ENCODE results near the gene FOXD4L5.
"Not testable (repeated sequence)": the region's sequence is repeated elsewhere in the genome, so short reads cannot be mapped to it uniquely, and the experiment has no call there.

FOXD4L5 gene

GRCh38 chr9:65285109-65285508 lies at the start of gene FOXD4L5:
Gene FOXD4L5 (minus strand): TSS chr9:65285209. CDS start chr9:65284377, 832 bp downstream.
- H3K4me3 ChIP-seq (ENCODE audit: low read depth, low read length); POLR2A ChIA-PET; H3K27ac ChIP-seq (ENCODE audit: extremely low read depth, low read depth, low read length); H3K9me3 ChIP-seq (ENCODE audit: control insufficient read depth, insufficient read depth, low read depth, low read length); H3K4me1 ChIP-seq (ENCODE audit: control insufficient read depth, insufficient read depth, low read length); CTCF ChIA-PET; H3K36me3 ChIP-seq (ENCODE audit: control insufficient read depth in 2 of 2, insufficient read depth in 1 of 2, low read length in 2 of 2): not testable (repeated sequence)

- CTCF ChIA-PET; H3K36me3 ChIP-seq (ENCODE audit: control insufficient read depth in 2 of 2, insufficient read depth in 1 of 2, low read length in 2 of 2); POLR2A ChIA-PET; H3K9me3 ChIP-seq (ENCODE audit: control insufficient read depth, insufficient read depth, low read depth, low read length); H3K4me3 ChIP-seq (ENCODE audit: low read depth, low read length); H3K4me1 ChIP-seq (ENCODE audit: control insufficient read depth, insufficient read depth, low read length); H3K27ac ChIP-seq (ENCODE audit: extremely low read depth, low read depth, low read length): not testable (repeated sequence)
Measured at GRCh38 chr9:65283943-65284342, 1.1 kb downstream of the FOXD4L5 start.

DNA sequence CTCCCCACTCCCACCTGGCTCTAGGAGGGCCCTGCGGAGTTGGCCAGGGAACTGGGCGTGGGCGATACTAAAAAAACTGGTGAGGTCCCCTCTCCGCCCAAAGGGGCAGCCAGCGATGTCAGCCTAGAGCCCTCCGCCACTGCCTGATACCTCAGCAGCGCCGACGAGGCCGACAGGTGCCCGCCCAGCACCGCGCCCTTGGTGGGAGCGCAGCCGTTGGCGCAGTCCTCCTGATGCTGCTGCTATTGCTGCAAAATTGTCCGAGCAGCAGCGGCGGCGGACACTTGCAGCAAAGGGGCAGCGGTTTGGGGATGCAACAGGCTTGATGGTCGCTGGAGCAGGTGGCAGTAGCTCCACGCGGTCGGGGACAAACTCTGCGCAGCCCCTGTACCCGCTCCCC lies 2.0 kb downstream of the FOXD4L5 start:
- H3K27ac ChIP-seq (ENCODE audit: extremely low read depth, low read depth, low read length); H3K36me3 ChIP-seq (ENCODE audit: control insufficient read depth in 2 of 2, insufficient read depth in 1 of 2, low read length in 2 of 2); POLR2A ChIA-PET; H3K4me3 ChIP-seq (ENCODE audit: low read depth, low read length); CTCF ChIA-PET; H3K4me1 ChIP-seq (ENCODE audit: control insufficient read depth, insufficient read depth, low read length); H3K9me3 ChIP-seq (ENCODE audit: control insufficient read depth, insufficient read depth, low read depth, low read length): not testable (repeated sequence)
